Endothelial cell of umbilical vein (primary cell): Measurements from ENCODE around the gene TRAIP. TPM values are rescaled to one million over a fixed set of nuclear protein-coding genes. Genes with fewer than 3 reads are reported as not detected.

Experiments used
- BruUV-seq: library from RNA; stranded (reverse); fragments of 400-500 nt; replicated peaks from 2 replicates; lab custom pipeline; 2021; lab: Mats Ljungman, UMichigan
- CTCF ChIA-PET: fragments of 300-600, 350-600 bp; sonication (Branson Sonifier 250); formaldehyde crosslinking; loops from one replicate; lab custom pipeline; 2021; ENCODE audit warnings: antibody characterized with exemption, inconsistent platforms; lab: Charles Lee
- POLR2A ChIA-PET: fragments of 300-600, 350-600 bp; sonication (Branson Sonifier 250); formaldehyde crosslinking; loops from one replicate; lab custom pipeline; 2021; ENCODE audit warnings: antibody characterized with exemption, inconsistent platforms; lab: Charles Lee
- DNase-seq: peaks from one replicate; pipeline ENCODE4 v3.0.0-alpha.2; 2011; ENCODE audit warnings: low read depth, low spot score
- FAIRE-seq: peaks from 2 replicates; lab custom pipeline; 2011; peaks lifted over from hg19 to GRCh38; lab: Jason Lieb, UNC
- H2AFZ ChIP-seq: 2 replicates; pipeline ENCODE4 v1.6.0; 2012; ENCODE audit warnings: low read depth, low read length, control low read depth, inconsistent platforms
- H3K27ac ChIP-seq: 2 replicates; pipeline ENCODE4 v1.5.1; 2011; ENCODE audit warnings: low read depth, mild to moderate bottlenecking, control low read depth, low read length, moderate library complexity; ENCODE audit not compliant: insufficient read depth
- H3K27me3 ChIP-seq, 2 experiments: 2 replicates each; pipeline versions ENCODE4 v1.6.0 to v1.6.1; 2011; ENCODE audit warnings: low read length in 2 of 2, mixed read lengths in 1 of 2; ENCODE audit not compliant: control insufficient read depth in 2 of 2, insufficient read depth in 2 of 2
- H3K36me3 ChIP-seq, 2 experiments: 2 replicates in 1 of 2; 3 replicates in 1 of 2; pipeline ENCODE4 v1.5.1; 2011; ENCODE audit warnings: low read length in 2 of 2, mild to moderate bottlenecking in 1 of 2, moderate library complexity in 1 of 2; ENCODE audit not compliant: control insufficient read depth in 2 of 2, insufficient read depth in 2 of 2; ENCODE audit errors: extremely low read depth in 1 of 2
- H3K4me1 ChIP-seq: 3 replicates; pipeline ENCODE4 v1.5.1; 2011; ENCODE audit warnings: mild to moderate bottlenecking, low read length; ENCODE audit not compliant: control insufficient read depth, insufficient read depth; ENCODE audit errors: extremely low read depth
- H3K4me2 ChIP-seq: 2 replicates; pipeline ENCODE4 v1.6.1; 2011; ENCODE audit warnings: low read length, control low read depth, mixed read lengths; ENCODE audit not compliant: insufficient read depth
- H3K4me3 ChIP-seq, 3 experiments: fragments of 200-600 bp in 1 of 3; sonication (generic), shearing (Covaris generic) in 1 of 3; replicated peaks in 1 of 3; 2 replicates each; pipeline ENCODE4 v1.5.1; 2011 to 2016; ENCODE audit warnings: control low read depth in 3 of 3, low read length in 3 of 3, mild to moderate bottlenecking in 2 of 3, inconsistent platforms in 1 of 3, low read depth in 1 of 3, moderate library complexity in 1 of 3; ENCODE audit not compliant: insufficient read depth in 1 of 3
- H3K79me2 ChIP-seq: 2 replicates; pipeline ENCODE4 v1.6.0; 2012; ENCODE audit warnings: low read length, inconsistent platforms; ENCODE audit not compliant: control insufficient read depth, insufficient read depth
- H3K9ac ChIP-seq: replicated peaks from 2 replicates; pipeline ENCODE3; 2011; ENCODE audit warnings: low read length, control low read depth; ENCODE audit not compliant: insufficient read depth; ENCODE audit errors: extremely low read depth
- H3K9me1 ChIP-seq: replicated peaks from 3 replicates; pipeline ENCODE4 v1.6.0; 2011; ENCODE audit warnings: mild to moderate bottlenecking, low read length; ENCODE audit not compliant: control insufficient read depth, insufficient read depth; ENCODE audit errors: extremely low read depth
- H3K9me3 ChIP-seq: replicated peaks from 2 replicates; pipeline ENCODE4 v1.5.1; 2012; ENCODE audit warnings: low read length, inconsistent platforms; ENCODE audit not compliant: control insufficient read depth, insufficient read depth
- H4K20me1 ChIP-seq: replicated peaks from 2 replicates; pipeline ENCODE3; 2011; ENCODE audit warnings: mild to moderate bottlenecking, low read length; ENCODE audit not compliant: control insufficient read depth, insufficient read depth; ENCODE audit errors: extremely low read depth
- EZH2 ChIP-seq: IDR thresholded peaks from 2 replicates; pipeline ENCODE4 v1.6.1; 2012; ENCODE audit warnings: borderline replicate concordance, low read depth, mild to moderate bottlenecking, moderate library complexity, low read length, inconsistent platforms; ENCODE audit not compliant: severe bottlenecking
- FOS ChIP-seq: IDR thresholded peaks from 2 replicates; pipeline ENCODE4 v1.6.1; 2011; ENCODE audit warnings: mild to moderate bottlenecking, low read length, moderate library complexity, borderline replicate concordance; ENCODE audit not compliant: insufficient read depth
- GATA2 ChIP-seq: IDR thresholded peaks from 2 replicates; pipeline ENCODE4 v1.7.0; 2011; ENCODE audit warnings: low read depth, mild to moderate bottlenecking, moderate library complexity, mixed read lengths, low read length; ENCODE audit not compliant: insufficient read length, insufficient read depth
- JUN ChIP-seq: IDR thresholded peaks from 2 replicates; pipeline ENCODE4 v1.6.1; 2011; ENCODE audit warnings: borderline replicate concordance, low read depth; ENCODE audit not compliant: insufficient read length, insufficient read depth
- MYC ChIP-seq: IDR thresholded peaks from one replicate; pipeline ENCODE4 v1.6.1; 2011; ENCODE audit warnings: mild to moderate bottlenecking, low read depth, low read length
- POLR2A ChIP-seq: IDR thresholded peaks from 2 replicates; pipeline ENCODE4 v1.6.1; 2012; ENCODE audit warnings: low read depth, mild to moderate bottlenecking, control low read depth, low read length
- POLR2AphosphoS5 ChIP-seq: IDR thresholded peaks from 2 replicates; pipeline ENCODE4 v1.6.1; 2012; ENCODE audit warnings: low read depth, mild to moderate bottlenecking, control low read depth, low read length, moderate library complexity; ENCODE audit not compliant: insufficient read depth
- dilution Hi-C: fragments of 300-500 bp; cut with MboI; formaldehyde crosslinking; loops from one replicate; pipeline ENCODE4 v1.15.0; 2019; ENCODE audit warnings: low sequenced_read_pairs; ENCODE audit not compliant: extremely low pct_ligation_motif_present
- intact Hi-C: fragments of 100-400 bp; cut with micrococcal nuclease; formaldehyde crosslinking; loops from one replicate; pipeline ENCODE4 v1.10.0; 2022
- polyA plus RNA-seq, 4 experiments: library from polyadenylated mRNA; depleted of rRNA in 3 of 4; stranded (reverse) in 3 of 4; unstranded in 1 of 4; fragments of >200 nt; gene quantifications; 2 replicates each; pipeline versions ENCODE4 v1.2.1 to v1.2.3, GENCODE V29; 2011 to 2012; ENCODE audit warnings: missing spikeins in 1 of 4
- total RNA-seq: library from RNA; stranded (reverse); gene quantifications from 2 replicates; pipeline ENCODE4 v1.2.3, GENCODE V29; 2021
- TF ChIP-seq, protein P1 (sequence below), 2 donors: IDR thresholded peaks; 1 replicate in 1 of 2; 2 replicates in 1 of 2; pipeline ENCODE4 v1.5.1; 2011; ENCODE audit warnings: low read length in 2 of 2, mild to moderate bottlenecking in 2 of 2, moderate library complexity in 2 of 2, control low read depth in 1 of 2, inconsistent platforms in 1 of 2, low read depth in 1 of 2; ENCODE audit not compliant: insufficient read depth in 1 of 2; ENCODE audit errors: extremely low read depth in 1 of 2
- TF ChIP-seq, protein P2 (sequence below): IDR thresholded peaks from 2 replicates; pipeline ENCODE4 v1.6.1; 2011; ENCODE audit not compliant: insufficient read depth, insufficient read length

Gene TRAIP
- total and polyA plus RNA-seq, 2 donors (not counting 3 experiments of a cell fraction or from before 2014, with no cell fraction given), result 9.5 to 13.4 TPM

DNA sequence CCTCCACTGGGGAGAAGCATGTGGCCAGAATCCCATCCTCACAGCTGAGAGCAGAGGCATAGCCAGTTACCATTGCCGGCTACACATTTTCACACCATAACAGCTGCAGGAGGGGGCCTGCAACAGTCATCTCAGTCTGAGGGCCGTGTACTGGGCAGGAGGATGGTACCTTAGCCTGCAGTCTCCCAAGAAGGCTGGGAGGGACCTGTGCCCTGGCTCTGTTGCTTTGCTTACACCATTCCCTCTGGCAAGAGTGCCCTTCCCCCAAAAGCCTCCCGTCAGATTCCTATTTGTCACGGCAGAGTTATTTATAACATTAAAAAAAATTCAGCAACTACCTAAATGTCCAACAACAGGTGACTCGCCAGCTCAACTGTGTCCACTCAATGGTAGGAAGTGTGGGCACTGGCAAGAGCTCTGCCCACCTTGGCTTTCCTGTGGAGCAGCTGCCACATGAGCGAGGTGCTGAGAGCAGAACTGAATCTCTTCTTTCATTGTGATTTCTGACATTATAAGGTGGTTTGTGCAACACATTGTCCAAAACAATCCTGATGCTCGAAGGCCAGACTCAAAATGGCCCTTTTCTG is 8.9 kb upstream of the TRAIP start:
- no peaks in the 10 kb centered on the region for H3K79me2 ChIP-seq
- DNase-seq (no peak), FAIRE-seq (no peak)
- ChIA-PET POLR2A (no interaction called here), CTCF (no interaction called here)
- H3K9me1 ChIP-seq, result no peaks in the 10 kb centered on the region
- H3K9me3 ChIP-seq, result no peaks in the 10 kb centered on the region
- H2AFZ ChIP-seq, result no peak overlapping the region
- H3K4me2 ChIP-seq, result no peak overlapping the region
- H3K27ac ChIP-seq, result no peak overlapping the region
- H3K36me3 ChIP-seq, result no peaks in the 10 kb centered on the region
- H3K4me3 ChIP-seq, result no peak overlapping the region
- dilution Hi-C loops, result no loop called here
- TF ChIP-seq MYC, result no peak
- TF ChIP-seq GATA2, result no peak
- TF ChIP-seq POLR2AphosphoS5, result no peak
- no peak for TF ChIP-seq FOS
- TF ChIP-seq POLR2A, result no peak
- TF ChIP-seq, protein P1, sequence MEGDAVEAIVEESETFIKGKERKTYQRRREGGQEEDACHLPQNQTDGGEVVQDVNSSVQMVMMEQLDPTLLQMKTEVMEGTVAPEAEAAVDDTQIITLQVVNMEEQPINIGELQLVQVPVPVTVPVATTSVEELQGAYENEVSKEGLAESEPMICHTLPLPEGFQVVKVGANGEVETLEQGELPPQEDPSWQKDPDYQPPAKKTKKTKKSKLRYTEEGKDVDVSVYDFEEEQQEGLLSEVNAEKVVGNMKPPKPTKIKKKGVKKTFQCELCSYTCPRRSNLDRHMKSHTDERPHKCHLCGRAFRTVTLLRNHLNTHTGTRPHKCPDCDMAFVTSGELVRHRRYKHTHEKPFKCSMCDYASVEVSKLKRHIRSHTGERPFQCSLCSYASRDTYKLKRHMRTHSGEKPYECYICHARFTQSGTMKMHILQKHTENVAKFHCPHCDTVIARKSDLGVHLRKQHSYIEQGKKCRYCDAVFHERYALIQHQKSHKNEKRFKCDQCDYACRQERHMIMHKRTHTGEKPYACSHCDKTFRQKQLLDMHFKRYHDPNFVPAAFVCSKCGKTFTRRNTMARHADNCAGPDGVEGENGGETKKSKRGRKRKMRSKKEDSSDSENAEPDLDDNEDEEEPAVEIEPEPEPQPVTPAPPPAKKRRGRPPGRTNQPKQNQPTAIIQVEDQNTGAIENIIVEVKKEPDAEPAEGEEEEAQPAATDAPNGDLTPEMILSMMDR (IDR thresholded peaks at IDR 0.05; ENCODE audit: extremely low read depth in 1 of 2, insufficient read depth in 1 of 2, low read depth in 1 of 2, low read length in 2 of 2), result no peak
- no peak for TF ChIP-seq EZH2
- TF ChIP-seq, protein P2, sequence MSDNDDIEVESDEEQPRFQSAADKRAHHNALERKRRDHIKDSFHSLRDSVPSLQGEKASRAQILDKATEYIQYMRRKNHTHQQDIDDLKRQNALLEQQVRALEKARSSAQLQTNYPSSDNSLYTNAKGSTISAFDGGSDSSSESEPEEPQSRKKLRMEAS, result no peak
- no peak for TF ChIP-seq JUN
- BruUV-seq, result no TSS peak
- no peaks in the 10 kb centered on the region for H4K20me1 ChIP-seq
- intact Hi-C loops, result no loop called here
- no peak overlapping the region for H3K9ac ChIP-seq
- peaks cover 21 to 31% of the 10 kb centered on the region in 2 experiments for H3K27me3 ChIP-seq
- H3K4me1 ChIP-seq, result no peaks in the 10 kb centered on the region
